HG03159 (cell line): ENCODE data around the gene OLR1.

Experiments used
- ATAC-seq: cut with Tn5 transposase; IDR thresholded peaks from one replicate; pipeline ENCODE4 v1.9.1; 2021; ENCODE audit warnings: mild to moderate bottlenecking, moderate library complexity; ENCODE audit not compliant: unreplicated experiment

Gene OLR1

GRCh38 chr12:10110256-10110844 is 61.6 kb downstream of the OLR1 start:
- no peak for ATAC-seq
